ENCODE data around the gene CTNNB1. TPM values are rescaled to one million over a fixed set of nuclear protein-coding genes. Genes with fewer than 3 reads are reported as not detected.

The CTNNB1 gene
- total and polyA plus RNA-seq, 2 of the 13 experiments (the other 11 are each of a cell fraction or from before 2014, with no cell fraction given) = 398 to 489 TPM

GRCh38 chr3:41265823-41266273 lies 66.5 kb downstream of the CTNNB1 start (continued):
- TF ChIP-seq THAP9 (CRISPR knock-in tag; IDR thresholded peaks at IDR 0.05; ENCODE audit: borderline replicate concordance) = no peak
- 0 out of 2 replicates have a peak, but pooled peaks have one; percentile 28 for TF ChIP-seq ESRRA (CRISPR knock-in tag; IDR thresholded peaks at IDR 0.05; ENCODE audit: low read depth)
- TF ChIP-seq HOMEZ (CRISPR knock-in tag; IDR thresholded peaks at IDR 0.05; ENCODE audit: low read depth) = peak; percentile 74
- no peak for TF ChIP-seq HNRNPUL1 (IDR thresholded peaks at IDR 0.05; ENCODE audit: low read depth, low read length)
- no peak for TF ChIP-seq GLMP (CRISPR knock-in tag; IDR thresholded peaks at IDR 0.05; ENCODE audit: borderline replicate concordance)
- TF ChIP-seq TMF1 (CRISPR knock-in tag; IDR thresholded peaks at IDR 0.05; ENCODE audit: low read depth) = no peak
- TF ChIP-seq IKZF4 (CRISPR knock-in tag; IDR thresholded peaks at IDR 0.05; ENCODE audit: borderline replicate concordance, low read depth, not compliant biosample characterization) = no peak
- TF ChIP-seq POLR2AphosphoS2 (IDR thresholded peaks at IDR 0.05; ENCODE audit: low read depth, low read length) = no peak
- TF ChIP-seq ZNF720 (CRISPR knock-in tag; IDR thresholded peaks at IDR 0.05) = no peak
- TF ChIP-seq ZBTB26 (CRISPR knock-in tag; IDR thresholded peaks at IDR 0.05; ENCODE audit: borderline replicate concordance) = no peak
- TF ChIP-seq ZNF446 (CRISPR knock-in tag; IDR thresholded peaks at IDR 0.05) = no peak
- no peak for TF ChIP-seq RBM39 (IDR thresholded peaks at IDR 0.05; ENCODE audit: low read depth, low read length, poor library complexity, severe bottlenecking)
- TF ChIP-seq ZNF761 (CRISPR knock-in tag; conservative IDR thresholded peaks at IDR 0.05) = no peak
- TF ChIP-seq KLF11 (CRISPR knock-in tag; IDR thresholded peaks at IDR 0.05) = no peak
- peak; percentile 50; the same call in 1 of the 2 replicates for TF ChIP-seq ZNF670 (CRISPR knock-in tag; IDR thresholded peaks at IDR 0.05; ENCODE audit: borderline replicate concordance)
- TF ChIP-seq ARID5B (CRISPR knock-in tag; IDR thresholded peaks at IDR 0.05) = peak; percentile 94
- no peak for TF ChIP-seq SMYD3 (CRISPR knock-in tag; IDR thresholded peaks at IDR 0.05)
- TF ChIP-seq TBP (CRISPR knock-in tag; IDR thresholded peaks at IDR 0.05) = no peak
- no peak for TF ChIP-seq SYNCRIP (IDR thresholded peaks at IDR 0.05; ENCODE audit: insufficient read depth, low read depth, low read length)

Data from HepG2 (cell line).